ENCODE measurements around the gene SLC44A1.

SLC44A1 gene

DNA sequence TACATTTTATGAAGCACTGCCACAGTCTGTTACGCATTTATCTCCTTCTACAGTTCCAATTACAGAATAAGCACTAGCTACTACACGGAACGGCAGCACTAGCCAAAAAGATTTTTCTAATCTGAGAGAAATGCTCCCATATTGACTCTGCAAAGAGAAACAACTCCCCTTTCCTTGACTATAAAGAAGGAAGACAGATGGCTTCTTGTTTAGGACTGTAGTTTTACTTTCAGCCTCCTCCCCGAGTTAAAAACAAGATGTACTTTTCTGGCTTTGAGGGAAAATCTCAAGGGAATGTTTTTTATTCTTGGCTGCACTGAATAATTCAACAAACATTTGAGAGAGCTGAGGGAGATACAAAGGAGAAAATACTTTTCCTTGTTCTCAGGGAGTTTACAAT is 1.9 kb upstream of the SLC44A1 start:
- H3K36me3 ChIP-seq (ENCODE audit: control insufficient read depth, insufficient read depth, low read length) = no peaks in the 10 kb centered on the region
- no peak overlapping the region; the same call in 1 of the 2 replicates for H3K9ac ChIP-seq (ENCODE audit: low read depth, low read length)
- no peaks in the 10 kb centered on the region for H3K9me3 ChIP-seq (ENCODE audit: control insufficient read depth, insufficient read depth, low read length)
- no peaks in the 10 kb centered on the region for H3K27me3 ChIP-seq (ENCODE audit: control insufficient read depth, insufficient read depth, low read length)
- H3K27ac ChIP-seq (ENCODE audit: low read depth, low read length) = peak overlapping the region; percentile 70
- peak overlapping the region; percentile 37; the same call in 1 of the 2 replicates for H3K4me3 ChIP-seq (ENCODE audit: low read depth, low read length)
- peaks cover 48% of the 10 kb centered on the region for H3K4me1 ChIP-seq (ENCODE audit: control insufficient read depth, insufficient read depth, low read length)

DNA sequence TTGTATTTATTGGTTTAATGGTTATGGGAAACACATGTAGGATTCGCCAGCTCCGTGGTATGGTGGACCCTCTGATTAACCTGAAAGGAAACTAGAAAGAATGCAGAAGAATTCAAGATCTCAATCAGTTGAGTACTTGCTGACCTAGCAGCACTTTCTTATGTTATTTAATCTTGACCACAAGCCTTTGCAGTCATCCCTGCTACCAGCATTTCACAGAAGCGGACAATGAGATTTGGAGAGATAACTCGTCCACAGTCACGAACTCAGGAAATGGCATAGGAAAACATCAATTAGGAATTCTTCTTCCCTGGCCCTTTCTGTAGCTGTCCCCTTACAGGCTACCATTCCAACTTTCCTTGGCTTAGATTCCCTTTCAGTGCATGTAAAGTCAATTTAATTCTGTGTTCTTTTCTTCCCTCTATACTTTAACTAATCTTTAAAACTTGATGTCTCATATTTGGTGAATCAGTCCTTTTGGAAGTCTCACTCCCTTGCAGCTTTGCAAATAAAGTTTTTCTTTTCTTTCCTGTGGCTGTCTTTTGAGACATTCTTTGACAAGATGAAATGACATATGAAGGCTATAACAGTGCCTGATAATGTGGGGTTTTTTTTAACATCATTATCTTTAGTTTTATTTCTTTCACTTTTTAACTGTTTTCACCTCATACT is 1.3 kb upstream of the SLC44A1 start:
- Histone ChIP-seq H3K9me3 (ENCODE audit: control insufficient read depth, insufficient read depth, low read length) (no peaks in the 10 kb centered on the region), H3K36me3 (ENCODE audit: control insufficient read depth, insufficient read depth, low read length) (no peaks in the 10 kb centered on the region), H3K9ac (ENCODE audit: low read depth, low read length) (no peak overlapping the region), H3K27me3 (ENCODE audit: control insufficient read depth, insufficient read depth, low read length) (no peaks in the 10 kb centered on the region), H3K27ac (ENCODE audit: low read depth, low read length) (peak overlapping the region; percentile 70), H3K4me3 (ENCODE audit: low read depth, low read length) (peak overlapping the region; percentile 81; the same call in 1 of the 2 replicates), H3K4me1 (ENCODE audit: control insufficient read depth, insufficient read depth, low read length) (peaks cover 54% of the 10 kb centered on the region)

DNA sequence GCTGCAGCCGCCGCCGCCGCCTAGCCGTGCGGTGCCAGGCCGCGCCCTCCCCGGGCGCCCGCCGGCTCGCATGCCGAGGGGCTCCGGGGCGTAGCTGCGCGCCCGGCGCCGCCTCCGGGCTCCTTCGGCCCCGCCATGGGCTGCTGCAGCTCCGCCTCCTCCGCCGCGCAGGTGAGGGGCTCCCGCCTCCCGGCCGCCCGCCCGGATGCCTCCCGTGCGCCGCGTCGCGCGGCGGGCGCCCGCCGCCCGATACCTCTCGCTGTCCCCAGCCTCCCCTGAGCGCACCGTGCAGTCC is 230 bp downstream of the SLC44A1 start:
- Histone ChIP-seq H3K9me3 (ENCODE audit: control insufficient read depth, insufficient read depth, low read length) (no peaks in the 10 kb centered on the region), H3K4me3 (ENCODE audit: low read depth, low read length) (peak overlapping the region; percentile 81), H3K27ac (ENCODE audit: low read depth, low read length) (peak overlapping the region; percentile 86), H3K9ac (ENCODE audit: low read depth, low read length) (peak overlapping the region; percentile 89), H3K4me1 (ENCODE audit: control insufficient read depth, insufficient read depth, low read length) (peaks cover 66% of the 10 kb centered on the region), H3K27me3 (ENCODE audit: control insufficient read depth, insufficient read depth, low read length) (no peaks in the 10 kb centered on the region), H3K36me3 (ENCODE audit: control insufficient read depth, insufficient read depth, low read length) (no peaks in the 10 kb centered on the region)

DNA sequence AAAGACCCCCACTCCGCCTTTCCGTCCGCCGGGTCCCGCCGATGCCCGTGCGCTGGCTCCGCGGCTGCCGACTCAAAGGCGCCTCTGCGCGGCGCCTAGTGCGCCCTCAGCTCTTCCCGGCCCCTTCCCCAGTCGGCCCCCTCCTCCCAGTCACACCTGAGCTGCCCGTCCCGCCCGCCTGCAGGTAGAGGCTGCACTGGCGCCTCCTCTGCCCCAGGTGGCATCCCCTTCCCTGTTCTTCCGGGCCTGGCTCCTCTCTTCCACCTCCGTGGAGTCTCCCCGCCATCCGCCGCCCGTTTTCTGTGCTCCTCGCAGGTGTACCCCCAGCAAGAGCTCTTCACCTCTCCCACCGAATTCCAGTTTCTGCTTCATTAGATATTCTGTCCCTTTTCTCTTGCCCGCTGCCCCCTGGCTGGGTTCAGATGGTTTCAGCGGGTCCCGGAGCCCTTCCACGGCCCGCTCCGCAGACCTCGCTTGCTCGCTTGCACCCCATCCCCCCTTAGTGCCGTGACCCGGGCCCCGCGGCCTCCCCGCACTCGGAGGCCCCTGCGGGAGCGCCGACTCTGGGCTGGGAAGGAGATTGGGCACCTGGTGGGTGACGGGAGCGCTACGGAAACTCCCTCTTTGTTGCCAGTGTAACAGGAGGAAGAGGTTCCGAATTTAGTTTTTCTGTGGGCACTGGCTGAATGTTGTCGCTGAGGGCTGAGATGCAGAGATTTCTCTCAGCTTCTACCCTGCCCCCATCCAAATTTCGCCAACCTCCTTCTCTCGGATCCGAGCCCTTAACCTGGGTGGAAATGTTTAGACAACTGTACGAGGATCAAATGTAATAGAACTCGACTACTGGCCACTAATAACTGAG is 809 bp downstream of the SLC44A1 start:
- Histone ChIP-seq H3K4me1 (ENCODE audit: control insufficient read depth, insufficient read depth, low read length) (peaks cover 67% of the 10 kb centered on the region), H3K9me3 (ENCODE audit: control insufficient read depth, insufficient read depth, low read length) (no peaks in the 10 kb centered on the region), H3K27ac (ENCODE audit: low read depth, low read length) (peak overlapping the region; percentile 86), H3K4me3 (ENCODE audit: low read depth, low read length) (peak overlapping the region; percentile 81), H3K9ac (ENCODE audit: low read depth, low read length) (peak overlapping the region; percentile 89), H3K36me3 (ENCODE audit: control insufficient read depth, insufficient read depth, low read length) (no peaks in the 10 kb centered on the region), H3K27me3 (ENCODE audit: control insufficient read depth, insufficient read depth, low read length) (no peaks in the 10 kb centered on the region)

DNA sequence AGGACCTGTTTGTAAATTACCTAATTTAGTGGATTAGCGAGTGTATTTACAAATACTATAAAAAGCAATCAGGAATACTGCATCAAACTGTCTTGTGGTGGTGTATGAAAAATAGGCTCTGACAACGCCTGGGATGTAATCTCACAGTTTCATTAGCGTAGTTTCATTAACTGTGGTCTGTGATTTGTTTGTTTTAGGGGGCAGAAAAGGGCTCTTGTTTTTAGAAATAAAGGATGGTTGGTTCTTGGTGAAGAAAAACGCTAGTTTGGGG is 1.4 kb downstream of the SLC44A1 start:
- Histone ChIP-seq H3K4me1 (ENCODE audit: control insufficient read depth, insufficient read depth, low read length) (peaks cover 69% of the 10 kb centered on the region), H3K27ac (ENCODE audit: low read depth, low read length) (peak overlapping the region; percentile 86), H3K27me3 (ENCODE audit: control insufficient read depth, insufficient read depth, low read length) (no peaks in the 10 kb centered on the region), H3K4me3 (ENCODE audit: low read depth, low read length) (peak overlapping the region; percentile 81), H3K9me3 (ENCODE audit: control insufficient read depth, insufficient read depth, low read length) (no peaks in the 10 kb centered on the region), H3K36me3 (ENCODE audit: control insufficient read depth, insufficient read depth, low read length) (no peaks in the 10 kb centered on the region), H3K9ac (ENCODE audit: low read depth, low read length) (peak overlapping the region; percentile 89)

DNA sequence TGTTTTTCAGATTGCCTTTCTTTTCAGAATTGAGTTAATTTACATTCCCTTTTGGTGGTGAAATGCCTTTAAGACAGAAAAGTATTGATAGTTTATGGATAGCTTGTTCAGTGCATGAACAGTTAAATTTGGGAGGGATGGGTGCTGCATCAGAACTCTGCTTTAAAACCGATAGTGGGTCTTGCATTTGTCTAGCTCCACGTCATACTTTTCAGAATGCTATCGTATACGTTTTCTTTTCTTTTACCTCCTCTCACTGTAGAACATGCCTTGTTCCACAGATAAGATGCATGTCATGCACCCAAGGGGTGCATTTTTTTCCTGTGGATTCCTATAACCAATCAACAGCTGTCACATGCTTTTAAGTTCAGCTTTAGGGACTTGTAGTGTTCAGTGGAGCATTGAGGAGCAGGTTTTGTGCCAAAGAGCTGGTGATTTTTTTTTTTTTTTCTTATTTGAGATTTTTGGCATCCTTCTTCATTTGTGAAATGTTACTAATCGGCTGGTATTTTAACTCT is 2.3 kb downstream of the SLC44A1 start:
- no peaks in the 10 kb centered on the region for H3K27me3 ChIP-seq (ENCODE audit: control insufficient read depth, insufficient read depth, low read length)
- no peaks in the 10 kb centered on the region for H3K36me3 ChIP-seq (ENCODE audit: control insufficient read depth, insufficient read depth, low read length)
- H3K4me1 ChIP-seq (ENCODE audit: control insufficient read depth, insufficient read depth, low read length) = peaks cover 69% of the 10 kb centered on the region
- H3K27ac ChIP-seq (ENCODE audit: low read depth, low read length) = no peak overlapping the region
- H3K9me3 ChIP-seq (ENCODE audit: control insufficient read depth, insufficient read depth, low read length) = no peaks in the 10 kb centered on the region
- peak overlapping the region; percentile 81 for H3K4me3 ChIP-seq (ENCODE audit: low read depth, low read length)
- no peak overlapping the region for H3K9ac ChIP-seq (ENCODE audit: low read depth, low read length)

DNA sequence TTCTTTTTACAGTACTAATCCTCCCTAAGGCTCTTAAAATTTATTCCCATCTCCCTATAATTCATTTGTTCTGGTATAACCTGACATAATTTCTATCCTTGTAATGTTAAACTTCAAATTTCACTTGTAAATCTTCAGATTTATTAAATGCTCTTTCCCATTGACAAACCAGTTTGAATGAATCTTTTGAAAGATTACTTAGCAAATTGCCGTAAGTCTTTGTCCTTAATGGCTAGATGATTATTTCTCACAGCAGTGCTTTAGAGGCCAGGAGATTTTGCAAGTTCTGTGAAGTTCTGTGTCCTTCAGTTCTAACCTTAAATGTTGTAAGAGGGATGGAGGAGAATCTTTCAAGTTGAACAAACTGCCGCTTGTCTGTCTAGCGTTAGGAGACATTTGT is 4.2 kb downstream of the SLC44A1 start:
- peaks cover 57% of the 10 kb centered on the region for H3K4me1 ChIP-seq (ENCODE audit: control insufficient read depth, insufficient read depth, low read length)
- H3K9ac ChIP-seq (ENCODE audit: low read depth, low read length) = no peak overlapping the region

DNA sequence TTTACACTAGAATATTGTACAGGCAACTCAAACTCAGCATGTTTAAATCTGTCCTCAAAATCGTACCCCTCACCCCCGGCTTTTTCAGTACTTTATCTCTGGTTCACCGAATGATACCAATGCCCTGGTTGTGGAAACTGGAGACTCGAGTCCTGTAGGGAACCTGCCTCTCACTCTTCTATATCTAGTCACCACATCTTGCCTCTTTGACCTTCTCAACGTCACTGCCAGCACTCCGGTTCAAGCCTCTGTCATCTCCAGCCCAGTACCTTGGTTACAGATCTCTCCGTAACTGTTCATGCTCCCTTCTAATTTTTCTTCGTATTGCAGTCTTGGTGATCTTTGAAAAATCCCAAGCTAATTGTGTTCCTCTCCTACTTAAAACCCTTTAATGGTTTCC is 6.7 kb downstream of the SLC44A1 start:
- Histone ChIP-seq H3K4me1 (ENCODE audit: control insufficient read depth, insufficient read depth, low read length) (peaks cover 63% of the 10 kb centered on the region), H3K9ac (ENCODE audit: low read depth, low read length) (no peak overlapping the region), H3K4me3 (ENCODE audit: low read depth, low read length) (no peak overlapping the region), H3K27ac (ENCODE audit: low read depth, low read length) (no peak overlapping the region), H3K9me3 (ENCODE audit: control insufficient read depth, insufficient read depth, low read length) (no peaks in the 10 kb centered on the region), H3K36me3 (ENCODE audit: control insufficient read depth, insufficient read depth, low read length) (no peaks in the 10 kb centered on the region), H3K27me3 (ENCODE audit: control insufficient read depth, insufficient read depth, low read length) (no peaks in the 10 kb centered on the region)

More for the DNA sequence above, 4.2 kb downstream of the SLC44A1 start:
- no peaks in the 10 kb centered on the region for H3K9me3 ChIP-seq (ENCODE audit: control insufficient read depth, insufficient read depth, low read length)
- H3K36me3 ChIP-seq (ENCODE audit: control insufficient read depth, insufficient read depth, low read length) = no peaks in the 10 kb centered on the region
- no peaks in the 10 kb centered on the region for H3K27me3 ChIP-seq (ENCODE audit: control insufficient read depth, insufficient read depth, low read length)
- peak overlapping the region; percentile 18; the same call in 1 of the 2 replicates for H3K4me3 ChIP-seq (ENCODE audit: low read depth, low read length)
- peak overlapping the region; percentile 39 for H3K27ac ChIP-seq (ENCODE audit: low read depth, low read length)

DNA sequence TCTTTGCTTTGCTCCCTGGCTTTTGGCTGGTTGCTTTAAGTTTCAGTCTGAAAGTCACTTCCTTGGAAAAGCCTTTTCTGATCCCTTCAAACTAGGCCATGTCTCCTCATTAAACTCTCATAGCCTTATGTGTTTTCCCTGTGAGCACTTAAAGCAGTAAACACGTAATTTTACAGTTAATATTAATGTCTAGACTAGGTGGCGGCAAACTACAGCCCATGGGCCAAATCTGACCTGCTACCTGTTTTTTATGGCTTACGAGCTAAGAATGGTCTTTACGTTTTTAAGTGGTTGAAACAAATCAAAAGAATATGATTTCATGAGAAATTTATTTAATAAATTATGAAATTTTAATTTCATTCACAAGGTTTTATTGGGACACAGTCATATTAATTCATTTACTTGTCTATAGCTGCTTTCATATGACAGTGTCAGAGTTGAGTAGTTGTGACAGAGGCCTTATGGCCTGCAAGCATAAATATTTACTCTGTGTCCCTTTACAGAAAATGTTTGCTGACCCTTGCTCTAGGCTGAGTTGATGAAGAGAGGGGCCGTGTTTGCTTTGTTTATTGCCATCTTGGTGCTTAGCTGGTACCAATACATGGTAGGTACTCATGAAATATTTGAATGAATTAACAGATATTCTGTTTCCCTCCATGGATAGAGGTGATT is 7.4 kb downstream of the SLC44A1 start:
- Histone ChIP-seq H3K27me3 (ENCODE audit: control insufficient read depth, insufficient read depth, low read length) (no peaks in the 10 kb centered on the region), H3K4me3 (ENCODE audit: low read depth, low read length) (no peak overlapping the region), H3K9me3 (ENCODE audit: control insufficient read depth, insufficient read depth, low read length) (no peaks in the 10 kb centered on the region), H3K27ac (ENCODE audit: low read depth, low read length) (no peak overlapping the region), H3K9ac (ENCODE audit: low read depth, low read length) (no peak overlapping the region), H3K36me3 (ENCODE audit: control insufficient read depth, insufficient read depth, low read length) (no peaks in the 10 kb centered on the region), H3K4me1 (ENCODE audit: control insufficient read depth, insufficient read depth, low read length) (peaks cover 57% of the 10 kb centered on the region)

DNA sequence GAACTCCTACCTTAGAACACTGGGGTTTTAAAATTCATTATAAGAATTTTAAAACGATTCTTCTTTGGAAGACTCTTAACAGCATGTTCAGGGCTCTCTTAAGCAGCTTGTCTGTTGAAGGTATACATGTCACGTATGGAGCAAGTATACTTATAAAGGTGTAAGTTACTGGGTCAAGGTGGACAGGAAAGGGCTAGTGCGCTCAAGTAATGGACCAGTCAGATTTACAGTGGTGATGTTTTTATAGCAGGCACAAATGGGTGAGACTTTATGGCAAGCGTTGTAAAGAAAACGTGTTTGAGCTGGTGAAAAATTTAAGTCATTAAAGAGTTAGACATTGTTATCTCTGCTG is 7.9 kb downstream of the SLC44A1 start:
- Histone ChIP-seq H3K4me1 (ENCODE audit: control insufficient read depth, insufficient read depth, low read length) (peaks cover 54% of the 10 kb centered on the region), H3K9ac (ENCODE audit: low read depth, low read length) (no peak overlapping the region)

DNA sequence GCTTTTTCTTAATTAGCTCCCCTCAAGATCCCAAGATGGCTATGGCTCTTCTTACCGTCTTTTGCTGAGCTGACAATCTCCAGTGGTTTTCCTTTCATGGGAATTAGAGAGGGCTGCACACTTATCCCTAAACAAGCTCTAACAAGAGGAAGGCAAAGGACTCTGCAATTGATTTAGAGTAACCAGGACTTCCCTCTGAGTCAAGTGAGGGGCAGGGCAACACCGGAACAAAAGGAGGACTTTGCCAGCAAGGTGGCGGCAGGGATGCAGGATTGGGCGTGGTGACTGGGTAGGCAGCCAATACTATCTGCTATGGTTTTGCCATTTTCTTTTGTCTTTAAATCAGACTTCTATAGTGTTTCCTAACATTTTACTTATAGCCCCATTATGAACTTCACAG is 9.8 kb downstream of the SLC44A1 start:
- Histone ChIP-seq H3K27me3 (ENCODE audit: control insufficient read depth, insufficient read depth, low read length) (no peaks in the 10 kb centered on the region), H3K9ac (ENCODE audit: low read depth, low read length) (no peak overlapping the region), H3K4me3 (ENCODE audit: low read depth, low read length) (no peak overlapping the region), H3K27ac (ENCODE audit: low read depth, low read length) (no peak overlapping the region), H3K36me3 (ENCODE audit: control insufficient read depth, insufficient read depth, low read length) (no peaks in the 10 kb centered on the region), H3K4me1 (ENCODE audit: control insufficient read depth, insufficient read depth, low read length) (peaks cover 49% of the 10 kb centered on the region), H3K9me3 (ENCODE audit: control insufficient read depth, insufficient read depth, low read length) (no peaks in the 10 kb centered on the region)

More for the DNA sequence above, 7.9 kb downstream of the SLC44A1 start:
- Histone ChIP-seq H3K4me3 (ENCODE audit: low read depth, low read length) (no peak overlapping the region), H3K36me3 (ENCODE audit: control insufficient read depth, insufficient read depth, low read length) (no peaks in the 10 kb centered on the region), H3K27ac (ENCODE audit: low read depth, low read length) (no peak overlapping the region), H3K9me3 (ENCODE audit: control insufficient read depth, insufficient read depth, low read length) (no peaks in the 10 kb centered on the region), H3K27me3 (ENCODE audit: control insufficient read depth, insufficient read depth, low read length) (no peaks in the 10 kb centered on the region)
